GM10847 (cell line): ENCODE measurements around the gene LSAMP.

ENCODE experiments used
- POLR2A ChIP-seq: IDR thresholded peaks from 2 replicates; pipeline ENCODE4 v1.6.1; 2011; ENCODE audit not compliant: insufficient read length; ENCODE audit errors: extremely low read depth

Gene LSAMP

DNA sequence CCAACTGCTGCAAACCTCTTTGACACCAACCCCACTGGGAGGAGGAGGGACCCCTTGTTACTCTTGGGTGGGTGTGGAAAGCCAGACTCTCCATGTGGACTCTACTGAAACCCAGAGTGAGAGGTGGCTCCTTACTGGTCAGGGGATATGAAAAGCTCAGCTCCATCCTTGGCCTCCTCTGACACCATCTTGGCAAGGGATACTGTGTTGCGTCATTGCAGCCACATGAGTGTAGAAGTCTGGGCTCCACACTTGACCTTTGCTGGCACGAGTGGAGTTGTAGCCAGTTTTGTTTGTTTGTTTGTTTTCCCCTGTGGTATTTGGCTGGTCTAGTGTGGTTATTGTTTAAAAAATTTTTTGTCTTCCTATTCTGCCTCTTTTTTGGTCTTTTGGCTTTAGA lies 532.9 kb downstream of the LSAMP start:
- no peak for TF ChIP-seq POLR2A

- TF ChIP-seq POLR2A: no peak
Measured at GRCh38 chr3:115905871-115906270, 539.4 kb downstream of the LSAMP start.

- TF ChIP-seq POLR2A: no peak
Measured at GRCh38 chr3:115903843-115904242, 541.4 kb downstream of the LSAMP start.

GRCh38 chr3:115901008-115901407 lies 544.3 kb downstream of the LSAMP start:
- no peak for TF ChIP-seq POLR2A

GRCh38 chr3:115899535-115899934 lies 545.8 kb downstream of the LSAMP start:
- no peak for TF ChIP-seq POLR2A

DNA sequence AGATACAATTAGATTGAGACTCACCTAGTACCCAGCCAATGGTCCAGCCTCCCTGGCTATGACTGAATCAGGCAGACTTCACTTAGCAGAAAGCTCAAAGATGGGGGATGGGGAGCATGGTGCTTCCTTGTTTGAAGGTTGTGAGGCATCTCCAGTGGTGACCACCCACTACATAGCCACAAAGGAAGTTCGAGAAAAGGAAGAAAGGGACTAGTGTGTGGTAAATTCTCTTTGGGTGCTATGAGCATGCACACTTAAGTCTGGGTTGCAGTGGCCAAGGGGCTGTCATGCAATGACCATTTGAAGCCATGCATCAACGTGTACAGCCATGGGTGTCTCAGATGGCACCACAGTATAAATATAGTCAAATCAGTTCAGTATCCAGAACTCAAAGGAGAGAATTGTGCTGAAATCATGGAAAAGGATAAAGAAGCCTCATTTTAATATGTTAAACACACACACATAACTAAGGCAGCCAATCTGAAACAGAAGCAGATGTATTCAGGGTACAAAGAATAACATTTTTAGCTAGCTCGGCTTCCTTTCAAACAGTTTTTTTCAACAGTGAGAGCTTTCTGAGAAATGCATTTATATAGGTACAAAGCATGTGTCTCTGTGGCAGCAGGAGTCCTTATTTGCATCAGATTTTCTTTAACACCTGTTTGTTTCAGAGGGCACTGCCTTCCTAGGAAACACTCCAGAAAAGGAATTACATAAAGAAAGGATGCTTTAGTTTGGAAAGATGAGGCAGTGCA lies 546.5 kb downstream of the LSAMP start:
- TF ChIP-seq POLR2A: no peak

- TF ChIP-seq POLR2A: no peak
Measured at GRCh38 chr3:115891006-115891636, 554.2 kb downstream of the LSAMP start.

GRCh38 chr3:115890579-115890978 lies 554.7 kb downstream of the LSAMP start:
- TF ChIP-seq POLR2A: no peak

DNA sequence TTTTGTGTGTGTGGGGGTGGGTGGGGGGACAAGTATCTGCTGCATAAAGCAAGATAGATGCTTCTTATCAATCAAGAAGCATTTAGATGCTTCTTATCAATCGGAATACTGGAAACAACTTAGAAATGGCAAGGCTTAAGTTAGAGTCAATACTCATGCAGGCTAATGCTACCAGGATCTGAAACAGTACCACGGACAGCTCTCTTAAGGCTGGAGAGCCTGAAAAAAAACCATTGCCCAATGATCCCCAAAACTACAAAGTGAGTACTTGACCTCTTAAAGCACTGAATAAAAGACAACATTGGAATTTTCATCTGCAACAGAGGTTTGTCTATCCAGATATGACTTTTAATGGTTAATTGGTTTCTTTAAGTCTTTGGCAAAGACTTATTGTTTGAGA lies 559.7 kb downstream of the LSAMP start:
- no peak for TF ChIP-seq POLR2A

DNA sequence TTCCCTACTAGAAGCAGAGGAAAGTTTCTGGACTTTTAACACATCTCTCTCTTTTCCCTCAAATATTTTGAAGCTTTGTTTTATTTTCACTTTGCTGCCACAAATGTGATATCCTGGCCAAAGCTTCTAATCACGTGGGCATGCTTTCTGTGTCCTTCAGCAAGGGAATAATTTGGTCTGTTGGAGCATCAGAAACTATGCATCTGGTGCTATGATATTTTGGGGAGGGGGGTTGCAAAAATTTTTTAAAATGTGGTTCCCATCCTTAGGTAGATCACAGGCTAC lies 567.7 kb downstream of the LSAMP start:
- no peak for TF ChIP-seq POLR2A

- TF ChIP-seq POLR2A: no peak
Measured at GRCh38 chr3:115876876-115877614, 568.2 kb downstream of the LSAMP start.

DNA sequence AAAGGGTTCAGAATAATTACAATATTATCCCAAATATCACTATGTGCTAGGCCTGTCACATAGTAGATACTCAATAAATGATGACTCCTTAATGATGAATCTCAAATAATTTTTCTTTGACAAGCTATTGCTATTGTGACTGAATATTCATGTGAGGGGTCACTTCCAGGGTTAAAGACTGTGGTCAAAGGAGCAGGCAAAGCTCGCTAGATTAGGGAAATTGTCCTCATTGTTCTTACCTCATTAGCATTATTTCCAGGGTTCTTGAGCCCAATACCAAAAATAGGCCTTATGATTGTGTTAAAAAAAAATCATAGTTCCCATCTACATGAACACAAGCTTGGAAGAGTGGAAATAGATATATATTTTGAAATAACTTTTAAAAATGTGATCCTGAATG lies 569.8 kb downstream of the LSAMP start:
- TF ChIP-seq POLR2A: no peak

- TF ChIP-seq POLR2A: no peak
Measured at GRCh38 chr3:115871735-115872134, 573.6 kb downstream of the LSAMP start.

- TF ChIP-seq POLR2A: no peak
Measured at GRCh38 chr3:115864911-115865310, 580.4 kb downstream of the LSAMP start.

DNA sequence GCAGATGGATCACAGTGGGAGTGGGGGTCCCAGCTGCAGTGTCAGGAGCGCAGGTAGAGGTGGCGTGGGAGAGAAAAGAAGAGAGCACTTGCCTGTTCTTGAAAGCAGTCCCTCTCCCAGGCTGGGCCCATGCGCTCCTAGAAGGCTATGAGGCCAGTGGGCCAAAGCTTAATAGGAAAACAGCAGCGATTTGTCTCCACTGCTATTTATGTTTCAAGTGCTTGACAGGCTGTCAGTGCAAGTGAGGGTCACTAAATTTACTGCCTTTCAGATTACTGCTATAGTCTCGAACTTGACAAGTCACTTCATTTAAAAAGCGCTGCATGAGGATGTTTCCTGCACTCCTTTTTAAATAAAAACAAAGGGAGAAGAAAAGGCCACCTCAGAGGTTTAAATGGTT lies 582.4 kb downstream of the LSAMP start:
- TF ChIP-seq POLR2A: no peak

GRCh38 chr3:115862099-115862498 lies 583.2 kb downstream of the LSAMP start:
- TF ChIP-seq POLR2A: no peak
